Panc1 (cell line): ENCODE data around the gene CCDC102A. TPM values are rescaled to one million over a fixed set of nuclear protein-coding genes. Genes with fewer than 3 reads are reported as not detected.

Experiments used
- ATAC-seq: fragments of 200-7000 bp; cut with Tn5 transposase; 2 replicates; pipeline ENCODE4 v1.9.1; 2020; ENCODE audit warnings: mild to moderate bottlenecking, moderate library complexity
- BruUV-seq: library from RNA; stranded (reverse); fragments of 400-500 nt; replicated peaks from 2 replicates; lab custom pipeline; 2021; lab: Mats Ljungman, UMichigan
- CTCF ChIA-PET: fragments of 300-600 bp; sonication (Branson Sonifier 250); formaldehyde crosslinking; loops from one replicate; lab custom pipeline; 2022; ENCODE audit warnings: antibody characterized with exemption; lab: Charles Lee
- POLR2A ChIA-PET: fragments of 300-600 bp; sonication (Branson Sonifier 250); formaldehyde crosslinking; loops from one replicate; lab custom pipeline; 2022; ENCODE audit warnings: antibody characterized with exemption; lab: Charles Lee
- DNase-seq: peaks from one replicate; pipeline ENCODE4 v3.0.0-alpha.2; 2010; ENCODE audit warnings: low read depth, low spot score
- H3K27ac ChIP-seq: 2 replicates; pipeline ENCODE4 v1.5.1; 2011; ENCODE audit warnings: mild to moderate bottlenecking, low read length, inconsistent platforms
- H3K27me3 ChIP-seq: fragments of 200-500 bp; sonication (Bioruptor generic); 2 replicates; pipeline ENCODE4 v1.6.0; 2014; ENCODE audit warnings: low read length, inconsistent platforms; ENCODE audit not compliant: control insufficient read depth, insufficient read depth
- H3K36me3 ChIP-seq: fragments of 200-500 bp; sonication (Bioruptor generic); 2 replicates; pipeline ENCODE4 v1.5.1; 2014; ENCODE audit warnings: inconsistent platforms, mild to moderate bottlenecking, low read length, moderate library complexity; ENCODE audit not compliant: control insufficient read depth, insufficient read depth
- H3K4me1 ChIP-seq: 2 replicates; pipeline ENCODE4 v1.5.1; 2011; ENCODE audit warnings: inconsistent platforms, mild to moderate bottlenecking, low read length, moderate library complexity; ENCODE audit not compliant: control insufficient read depth, insufficient read depth
- H3K4me3 ChIP-seq, 2 experiments: 2 replicates each; pipeline ENCODE4 v1.5.1; 2011 to 2012; ENCODE audit warnings: low read depth in 2 of 2, low read length in 2 of 2, mild to moderate bottlenecking in 2 of 2, inconsistent platforms in 1 of 2, moderate library complexity in 1 of 2
- H3K9me3 ChIP-seq: fragments of 200-500 bp; sonication (Bioruptor generic); 2 replicates; pipeline ENCODE4 v1.5.1; 2014; ENCODE audit warnings: low read depth, mild to moderate bottlenecking, inconsistent platforms, low read length, moderate library complexity; ENCODE audit not compliant: control insufficient read depth, insufficient read depth
- CTCF ChIP-seq: fragments of 450-650 bp; IDR thresholded peaks from 2 replicates; pipeline ENCODE4 v1.5.1; 2017; ENCODE audit warnings: mild to moderate bottlenecking
- POLR2AphosphoS5 ChIP-seq: IDR thresholded peaks from 2 replicates; pipeline ENCODE4 v1.6.1; 2012; ENCODE audit warnings: mild to moderate bottlenecking, low read depth, low read length, moderate library complexity
- REST ChIP-seq, 2 experiments: IDR thresholded peaks; 2 replicates each; pipeline ENCODE4 v1.6.1; 2011 to 2012; ENCODE audit warnings: low read depth in 2 of 2, control low read depth in 1 of 2, low read length in 1 of 2, mild to moderate bottlenecking in 1 of 2, moderate library complexity in 1 of 2; ENCODE audit not compliant: insufficient read depth in 1 of 2
- SIN3A ChIP-seq: IDR thresholded peaks from 2 replicates; pipeline ENCODE4 v1.6.1; 2012; ENCODE audit warnings: low read depth, mild to moderate bottlenecking, low read length, moderate library complexity, borderline replicate concordance; ENCODE audit not compliant: insufficient read depth
- TCF7L2 ChIP-seq: IDR thresholded peaks from 2 replicates; pipeline ENCODE4 v1.6.1; 2011; ENCODE audit warnings: mild to moderate bottlenecking, low read depth, low read length, inconsistent platforms
- in situ Hi-C: cut with HindIII; loops from 2 replicates; pipeline ENCODE4 v1.10.0; 2016; ENCODE audit warnings: low sequenced_read_pairs, low pct_unique_long_range_greater_than_20kb
- intact Hi-C: fragments of 100-400 bp; cut with micrococcal nuclease; formaldehyde crosslinking; loops from one replicate; pipeline ENCODE4 v1.10.0; 2022; ENCODE audit not compliant: unreplicated experiment
- total RNA-seq: library from RNA; stranded (reverse); gene quantifications from one replicate; pipeline ENCODE4 v1.2.1, GENCODE V29; 2021; ENCODE audit not compliant: unreplicated experiment

The CCDC102A gene
- total RNA-seq, 1 experiment from 2014 or later = 12.9 TPM

GRCh38 chr16:57468346-57468745 lies 68.0 kb downstream of the CCDC102A start:
- no TSS peak for BruUV-seq
- peaks cover 2% of the 10 kb centered on the region for H3K36me3 ChIP-seq
- intact Hi-C loops = loop anchor here (10.0 kb wide), 1 partner anchor 46 kb away; no protein-coding TSS in a partner anchor

GRCh38 chr16:57464523-57464922 lies 71.8 kb downstream of the CCDC102A start:
- TF ChIP-seq CTCF (no peak), SIN3A (no peak), TCF7L2 (no peak), POLR2AphosphoS5 (no peak), REST (IDR thresholded peaks at IDR 0.05; ENCODE audit: insufficient read depth in 1 of 2, low read depth in 2 of 2, low read length in 1 of 2) (no peak)
- H3K4me1 ChIP-seq = 0 out of 2 replicates have a peak, but pooled peaks cover 2% of the 10 kb centered on the region

More at GRCh38 chr16:57468346-57468745, 68.0 kb downstream of the CCDC102A start:
- Histone ChIP-seq H3K9me3 (no peaks in the 10 kb centered on the region), H3K27ac (no peak overlapping the region), H3K4me1 (peaks cover 9% of the 10 kb centered on the region; the same call in 1 of the 2 replicates), H3K4me3 (no peak overlapping the region), H3K27me3 (no peaks in the 10 kb centered on the region)
- ATAC-seq = no peak
- ChIA-PET POLR2A (no interaction called here), CTCF (no interaction called here)
- TF ChIP-seq POLR2AphosphoS5 (no peak), SIN3A (no peak)
- in situ Hi-C loops = no loop called here
- DNase-seq = no peak

GRCh38 chr16:57462978-57463362 lies 73.4 kb downstream of the CCDC102A start:
- Histone ChIP-seq H3K27ac (peak overlapping the region; percentile 81), H3K27me3 (no peaks in the 10 kb centered on the region), H3K9me3 (no peaks in the 10 kb centered on the region), H3K4me1 (0 out of 2 replicates have a peak, but pooled peaks cover 2% of the 10 kb centered on the region), H3K4me3 (peak overlapping the region; percentile 90 to 92), H3K36me3 (no peaks in the 10 kb centered on the region; the same call in 1 of the 2 replicates)
- no peak for DNase-seq
- ChIA-PET POLR2A (interaction anchor here (0.6 kb wide), 1 partner anchor 116 kb away, joined by 3 read pairs; no protein-coding TSS in a partner anchor), CTCF (interaction anchor here (0.8 kb wide), 1 partner anchor 12 kb away, joined by 5 read pairs; no protein-coding TSS in a partner anchor)
- TF ChIP-seq CTCF = no peak
- no peak for TF ChIP-seq POLR2AphosphoS5
- no peak for TF ChIP-seq TCF7L2
- no peak for TF ChIP-seq SIN3A
- ATAC-seq = peak; percentile 59
- BruUV-seq = no TSS peak
- intact Hi-C loops = loop anchor here (10.0 kb wide), 1 partner anchor 52 kb away; no protein-coding TSS in a partner anchor
- in situ Hi-C loops = no loop called here

More at GRCh38 chr16:57464523-57464922, 71.8 kb downstream of the CCDC102A start:
- Histone ChIP-seq H3K27ac (no peak overlapping the region), H3K36me3 (peaks cover 2% of the 10 kb centered on the region), H3K4me3 (no peak overlapping the region), H3K27me3 (no peaks in the 10 kb centered on the region), H3K9me3 (no peaks in the 10 kb centered on the region)
- DNase-seq (no peak), ATAC-seq (no peak)
- intact Hi-C loops (loop anchor here (10.0 kb wide), 1 partner anchor 50 kb away; no protein-coding TSS in a partner anchor), in situ Hi-C loops (no loop called here)
- POLR2A ChIA-PET = no interaction called here
- CTCF ChIA-PET = no interaction called here
- no TSS peak for BruUV-seq
